ENCODE measurements around the gene HIVEP3.

DNA sequence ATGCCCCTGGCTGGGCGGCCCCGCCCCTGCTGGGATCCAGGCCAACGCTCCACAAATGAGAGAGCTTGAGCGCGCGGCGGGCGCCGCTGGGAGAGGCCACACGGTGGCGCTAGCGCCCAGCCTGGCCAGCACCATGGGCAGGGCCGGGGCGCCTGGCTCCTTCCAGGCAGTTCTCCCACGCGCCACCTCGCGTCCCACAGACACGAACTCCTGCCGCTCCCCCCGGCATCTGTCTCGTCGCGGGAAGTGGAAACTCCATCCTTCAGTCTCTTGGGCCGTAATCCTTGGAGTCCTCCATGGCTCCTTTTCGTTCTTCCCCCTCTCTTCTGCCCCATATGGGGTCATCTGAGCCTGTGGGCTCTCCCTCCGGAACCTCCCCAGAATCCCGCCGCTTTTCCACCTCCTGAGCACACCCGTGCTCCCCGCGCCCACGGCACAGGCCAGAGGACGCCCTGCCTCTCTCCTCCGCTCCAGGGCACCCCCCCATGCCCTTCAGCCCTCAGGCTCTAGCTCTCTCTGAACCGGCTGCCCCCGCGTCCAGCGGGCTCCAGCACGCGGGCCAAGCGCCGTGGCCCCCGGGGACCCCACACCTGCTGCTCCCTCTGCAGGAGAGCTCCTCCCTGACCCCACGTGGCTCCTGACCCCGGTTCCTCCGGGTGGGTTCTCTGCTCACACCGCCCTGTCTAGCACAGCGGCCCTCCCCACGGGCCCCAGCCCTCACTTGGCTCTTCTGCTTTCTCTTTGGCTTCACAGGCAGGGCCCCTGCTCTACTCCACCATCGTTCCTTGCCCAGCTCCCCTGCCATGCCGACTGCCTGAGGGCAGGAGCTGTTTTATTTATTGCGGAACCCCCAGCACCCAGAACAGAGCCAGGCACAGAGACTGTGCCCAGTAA, 402.3 kb downstream of the HIVEP3 start:
- TF ChIP-seq, protein P1, sequence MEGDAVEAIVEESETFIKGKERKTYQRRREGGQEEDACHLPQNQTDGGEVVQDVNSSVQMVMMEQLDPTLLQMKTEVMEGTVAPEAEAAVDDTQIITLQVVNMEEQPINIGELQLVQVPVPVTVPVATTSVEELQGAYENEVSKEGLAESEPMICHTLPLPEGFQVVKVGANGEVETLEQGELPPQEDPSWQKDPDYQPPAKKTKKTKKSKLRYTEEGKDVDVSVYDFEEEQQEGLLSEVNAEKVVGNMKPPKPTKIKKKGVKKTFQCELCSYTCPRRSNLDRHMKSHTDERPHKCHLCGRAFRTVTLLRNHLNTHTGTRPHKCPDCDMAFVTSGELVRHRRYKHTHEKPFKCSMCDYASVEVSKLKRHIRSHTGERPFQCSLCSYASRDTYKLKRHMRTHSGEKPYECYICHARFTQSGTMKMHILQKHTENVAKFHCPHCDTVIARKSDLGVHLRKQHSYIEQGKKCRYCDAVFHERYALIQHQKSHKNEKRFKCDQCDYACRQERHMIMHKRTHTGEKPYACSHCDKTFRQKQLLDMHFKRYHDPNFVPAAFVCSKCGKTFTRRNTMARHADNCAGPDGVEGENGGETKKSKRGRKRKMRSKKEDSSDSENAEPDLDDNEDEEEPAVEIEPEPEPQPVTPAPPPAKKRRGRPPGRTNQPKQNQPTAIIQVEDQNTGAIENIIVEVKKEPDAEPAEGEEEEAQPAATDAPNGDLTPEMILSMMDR (IDR thresholded peaks at IDR 0.05): peak; percentile 74 to 95 (median 94)
- no peak for TF ChIP-seq POLR2A (IDR thresholded peaks at IDR 0.05)

Measured in right lobe of liver (tissue), 4 donors.